Stomach smooth muscle (tissue), 2 donors: ENCODE measurements around the gene MRPS5.

Source experiments
- H3K27ac ChIP-seq: one replicate; pipeline ENCODE4 v1.7.0; 2013; ENCODE audit warnings: mild to moderate bottlenecking, low read length, inconsistent platforms
- H3K27me3 ChIP-seq, 2 donors: one replicate each; pipeline ENCODE4 v1.7.0; 2013; ENCODE audit warnings: low read length in 2 of 2; ENCODE audit not compliant: insufficient read depth in 2 of 2, control insufficient read depth in 1 of 2
- H3K36me3 ChIP-seq, 2 donors: one replicate each; pipeline ENCODE4 v1.7.0; 2013; ENCODE audit warnings: low read length in 2 of 2; ENCODE audit not compliant: control insufficient read depth in 2 of 2, insufficient read depth in 2 of 2
- H3K4me1 ChIP-seq: one replicate; pipeline ENCODE4 v1.7.0; 2013; ENCODE audit warnings: low read length; ENCODE audit not compliant: control insufficient read depth, insufficient read depth
- H3K4me3 ChIP-seq, 2 donors: one replicate each; pipeline ENCODE4 v1.7.0; 2013; ENCODE audit warnings: low read length in 2 of 2
- H3K9ac ChIP-seq, 2 donors: one replicate each; pipeline ENCODE4 v1.7.0; 2013; ENCODE audit warnings: low read length in 2 of 2, mild to moderate bottlenecking in 1 of 2
- H3K9me3 ChIP-seq, 2 donors: one replicate each; pipeline ENCODE4 v1.7.0; 2013; ENCODE audit warnings: low read length in 2 of 2; ENCODE audit not compliant: control insufficient read depth in 2 of 2
- donor health status: healthy.
- donor health status: Pancreatic carcinoma.

The MRPS5 gene

GRCh38 chr2:95061119-95061512 is 60.5 kb downstream of the MRPS5 start:
- H3K27ac ChIP-seq = no peak overlapping the region

GRCh38 chr2:95060446-95061118 is 61.0 kb downstream of the MRPS5 start:
- Histone ChIP-seq H3K4me1 (no peaks in the 10 kb centered on the region), H3K9ac (no peak overlapping the region), H3K36me3 (no peaks in the 10 kb centered on the region), H3K27ac (no peak overlapping the region), H3K4me3 (no peak overlapping the region), H3K9me3 (no peaks in the 10 kb centered on the region), H3K27me3 (peaks cover 0 to 2% of the 10 kb centered on the region in 2 donors)

More at GRCh38 chr2:95061119-95061512, 60.5 kb downstream of the MRPS5 start:
- no peaks in the 10 kb centered on the region for H3K9me3 ChIP-seq
- H3K36me3 ChIP-seq = no peaks in the 10 kb centered on the region
- no peaks in the 10 kb centered on the region for H3K4me1 ChIP-seq
- H3K9ac ChIP-seq = no peak overlapping the region
- H3K4me3 ChIP-seq = no peak overlapping the region
- H3K27me3 ChIP-seq = peaks cover 0 to 2% of the 10 kb centered on the region in 2 donors

GRCh38 chr2:95059656-95060370 is 61.8 kb downstream of the MRPS5 start:
- Histone ChIP-seq H3K27ac (no peak overlapping the region), H3K27me3 (peaks cover 0 to 2% of the 10 kb centered on the region in 2 donors), H3K9me3 (no peaks in the 10 kb centered on the region), H3K9ac (no peak overlapping the region), H3K4me1 (no peaks in the 10 kb centered on the region), H3K36me3 (no peaks in the 10 kb centered on the region), H3K4me3 (no peak overlapping the region)

GRCh38 chr2:95058989-95059641 is 62.5 kb downstream of the MRPS5 start:
- no peaks in the 10 kb centered on the region for H3K9me3 ChIP-seq
- no peaks in the 10 kb centered on the region for H3K4me1 ChIP-seq
- no peak overlapping the region for H3K9ac ChIP-seq
- H3K36me3 ChIP-seq = no peaks in the 10 kb centered on the region
- no peak overlapping the region for H3K27ac ChIP-seq
- H3K27me3 ChIP-seq = peaks cover 0 to 2% of the 10 kb centered on the region in 2 donors
- H3K4me3 ChIP-seq = no peak overlapping the region

GRCh38 chr2:95058466-95058988 is 63.1 kb downstream of the MRPS5 start:
- Histone ChIP-seq H3K36me3 (no peaks in the 10 kb centered on the region), H3K27me3 (peaks cover 0 to 2% of the 10 kb centered on the region in 2 donors), H3K4me3 (no peak overlapping the region), H3K9me3 (no peaks in the 10 kb centered on the region), H3K4me1 (no peaks in the 10 kb centered on the region), H3K9ac (no peak overlapping the region), H3K27ac (no peak overlapping the region)

GRCh38 chr2:95057535-95058370 is 63.9 kb downstream of the MRPS5 start:
- Histone ChIP-seq H3K9ac (no peak overlapping the region), H3K27ac (no peak overlapping the region), H3K27me3 (peaks cover 0 to 2% of the 10 kb centered on the region in 2 donors), H3K36me3 (no peaks in the 10 kb centered on the region), H3K9me3 (no peaks in the 10 kb centered on the region), H3K4me1 (no peaks in the 10 kb centered on the region), H3K4me3 (no peak overlapping the region)

GRCh38 chr2:95056461-95057459 is 64.8 kb downstream of the MRPS5 start:
- Histone ChIP-seq H3K36me3 (no peaks in the 10 kb centered on the region), H3K9me3 (no peaks in the 10 kb centered on the region), H3K4me3 (no peak overlapping the region), H3K9ac (no peak overlapping the region), H3K27me3 (peaks cover 0 to 3% of the 10 kb centered on the region in 2 donors), H3K4me1 (no peaks in the 10 kb centered on the region), H3K27ac (no peak overlapping the region)

GRCh38 chr2:95056044-95056443 is 65.6 kb downstream of the MRPS5 start:
- H3K36me3 ChIP-seq = no peaks in the 10 kb centered on the region
- no peak overlapping the region for H3K4me3 ChIP-seq
- H3K4me1 ChIP-seq = no peaks in the 10 kb centered on the region
- no peaks in the 10 kb centered on the region for H3K9me3 ChIP-seq
- H3K27ac ChIP-seq = no peak overlapping the region
- peaks cover 0 to 2% of the 10 kb centered on the region in 2 donors for H3K27me3 ChIP-seq
- no peak overlapping the region for H3K9ac ChIP-seq

- H3K36me3 ChIP-seq = no peaks in the 10 kb centered on the region
- no peaks in the 10 kb centered on the region for H3K4me1 ChIP-seq
- H3K9ac ChIP-seq = no peak overlapping the region
- H3K27me3 ChIP-seq = peaks cover 0 to 6% of the 10 kb centered on the region in 2 donors
- no peak overlapping the region for H3K4me3 ChIP-seq
- no peaks in the 10 kb centered on the region for H3K9me3 ChIP-seq
- no peak overlapping the region for H3K27ac ChIP-seq
Measured at GRCh38 chr2:95055262-95055661, 66.3 kb downstream of the MRPS5 start.
